GM23338 (cell line): ENCODE measurements around the gene MEAK7. TPM values are rescaled to one million over a fixed set of nuclear protein-coding genes. Genes with fewer than 3 reads are reported as not detected.

Experiments used
- ETS1 ChIP-seq: IDR thresholded peaks from 2 replicates; pipeline ENCODE4 v1.6.1; 2016; ENCODE audit warnings: antibody characterized with exemption
- EZH2 ChIP-seq: fragments of 200-600 bp; sonication (generic); IDR thresholded peaks from one replicate; pipeline ENCODE4 v1.8.0; 2017; ENCODE audit warnings: antibody characterized with exemption, mild to moderate bottlenecking, low read depth; ENCODE audit not compliant: unreplicated experiment
- EZH2phosphoT487 ChIP-seq: fragments of 200-600 bp; sonication (generic); IDR thresholded peaks from one replicate; pipeline ENCODE4 v1.8.1; 2018; ENCODE audit warnings: antibody characterized with exemption; ENCODE audit not compliant: unreplicated experiment
- NANOG ChIP-seq: IDR thresholded peaks from 2 replicates; pipeline ENCODE4 v1.6.1; 2016; ENCODE audit warnings: antibody characterized with exemption, borderline replicate concordance
- REST ChIP-seq: IDR thresholded peaks from one replicate; pipeline ENCODE4 v1.6.1; 2018; ENCODE audit warnings: antibody characterized with exemption; ENCODE audit not compliant: unreplicated experiment
- ZNF114 ChIP-seq: fragments of 250-450 bp; sonication (Bioruptor Pico); IDR thresholded peaks from 2 replicates; pipeline ENCODE4 v1.5.0; 2020; ENCODE audit warnings: mild to moderate bottlenecking, moderate library complexity
- ZNF462 ChIP-seq: fragments of 250-450 bp; sonication (Bioruptor Pico); IDR thresholded peaks from 2 replicates; pipeline ENCODE4 v1.5.0; 2020; ENCODE audit warnings: mild to moderate bottlenecking, moderate library complexity
- polyA plus RNA-seq: library from polyadenylated mRNA; unstranded; fragments of >200 nt; fragmentation: Nextera tagmentation; extraction: Ambion mirVana; gene quantifications from 2 replicates; pipeline ENCODE4 v1.2.1, GENCODE V29; 2016
- total RNA-seq: library from RNA; depleted of rRNA; stranded (reverse); fragments of >200 nt; shearing (Covaris generic); gene quantifications from 2 replicates; pipeline ENCODE4 v1.2.3, GENCODE V29; 2014

Gene MEAK7
- total and polyA plus RNA-seq, 2 experiments from 2014 or later = 7.5 to 17.2 TPM

- TF ChIP-seq ZNF462 = no peak
- no peak for TF ChIP-seq REST
- TF ChIP-seq ETS1 = no peak
- no peak for TF ChIP-seq NANOG
- no peak for TF ChIP-seq EZH2phosphoT487
- no peak for TF ChIP-seq EZH2
- no peak for TF ChIP-seq ZNF114 (CRISPR knock-in tag)
These were observed 4.0 kb upstream of the MEAK7 start (continued) for GRCh38 chr16:84508502-84508901.
